Fibroblast of skin of right quadriceps (primary cell): ENCODE measurements around the gene BZW1.

ENCODE experiments used
- DNase-seq: peaks from one replicate; pipeline ENCODE4 v3.0.0-alpha.2; 2013

Gene BZW1

GRCh38 chr2:200811333-200812121, at the start of gene BZW1:
TSS of gene BZW1 (plus strand) at chr2:200811910. CDS start at chr2:200813218, 1,308 bp downstream.
- peak; percentile 98 for DNase-seq

- DNase-seq: no peak
Measured at GRCh38 chr2:200762127-200762526, 49.6 kb upstream of the BZW1 start.

- no peak for DNase-seq
Measured at GRCh38 chr2:200763422-200763821, 48.3 kb upstream of the BZW1 start.

GRCh38 chr2:200765139-200765951, 46.4 kb upstream of the BZW1 start:
- DNase-seq: peak; percentile 95

- peak; percentile 10 for DNase-seq
Measured at GRCh38 chr2:200765995-200766660, 45.6 kb upstream of the BZW1 start.

GRCh38 chr2:200767111-200767885, 44.4 kb upstream of the BZW1 start:
- DNase-seq: no peak

- no peak for DNase-seq
Measured at GRCh38 chr2:200770847-200771246, 40.9 kb upstream of the BZW1 start.

GRCh38 chr2:200772620-200773019, 39.1 kb upstream of the BZW1 start:
- no peak for DNase-seq

GRCh38 chr2:200773083-200773482, 38.6 kb upstream of the BZW1 start:
- DNase-seq: no peak

GRCh38 chr2:200774920-200775319, 36.8 kb upstream of the BZW1 start:
- DNase-seq: no peak

GRCh38 chr2:200777275-200777674, 34.4 kb upstream of the BZW1 start:
- DNase-seq: no peak

GRCh38 chr2:200778038-200778437, 33.7 kb upstream of the BZW1 start:
- DNase-seq: peak; percentile 48

GRCh38 chr2:200779214-200779613, 32.5 kb upstream of the BZW1 start:
- no peak for DNase-seq

- no peak for DNase-seq
Measured at GRCh38 chr2:200781616-200782015, 30.1 kb upstream of the BZW1 start.

GRCh38 chr2:200782251-200782650, 29.5 kb upstream of the BZW1 start:
- no peak for DNase-seq

- DNase-seq: no peak
Measured at GRCh38 chr2:200784215-200784614, 27.5 kb upstream of the BZW1 start.

- DNase-seq: peak; percentile 37
Measured at GRCh38 chr2:200786423-200786822, 25.3 kb upstream of the BZW1 start.

GRCh38 chr2:200786826-200787225, 24.9 kb upstream of the BZW1 start:
- peak; percentile 73 for DNase-seq

- peak; percentile 90 for DNase-seq
Measured at GRCh38 chr2:200787351-200788120, 24.2 kb upstream of the BZW1 start.

- DNase-seq: peak; percentile 83
Measured at GRCh38 chr2:200788121-200788718, 23.5 kb upstream of the BZW1 start.

GRCh38 chr2:200790185-200790584, 21.5 kb upstream of the BZW1 start:
- DNase-seq: no peak
